Breast epithelium (tissue), 3 donors: ENCODE measurements around the gene LIME1.

Source experiments
- POLR2AphosphoS5 ChIP-seq, 3 donors: sonication (generic); formaldehyde crosslinking; IDR thresholded peaks; one replicate each; pipeline ENCODE4 v1.6.1; 2017; ENCODE audit warnings: antibody characterized with exemption in 3 of 3
- TF ChIP-seq, protein P1 (sequence below), 3 donors: fragments of 450-650 bp; IDR thresholded peaks; one replicate each; pipeline ENCODE4 v1.5.1; 2016 to 2017; ENCODE audit warnings: antibody characterized with exemption in 3 of 3, mild to moderate bottlenecking in 3 of 3, moderate library complexity in 3 of 3

DNA sequence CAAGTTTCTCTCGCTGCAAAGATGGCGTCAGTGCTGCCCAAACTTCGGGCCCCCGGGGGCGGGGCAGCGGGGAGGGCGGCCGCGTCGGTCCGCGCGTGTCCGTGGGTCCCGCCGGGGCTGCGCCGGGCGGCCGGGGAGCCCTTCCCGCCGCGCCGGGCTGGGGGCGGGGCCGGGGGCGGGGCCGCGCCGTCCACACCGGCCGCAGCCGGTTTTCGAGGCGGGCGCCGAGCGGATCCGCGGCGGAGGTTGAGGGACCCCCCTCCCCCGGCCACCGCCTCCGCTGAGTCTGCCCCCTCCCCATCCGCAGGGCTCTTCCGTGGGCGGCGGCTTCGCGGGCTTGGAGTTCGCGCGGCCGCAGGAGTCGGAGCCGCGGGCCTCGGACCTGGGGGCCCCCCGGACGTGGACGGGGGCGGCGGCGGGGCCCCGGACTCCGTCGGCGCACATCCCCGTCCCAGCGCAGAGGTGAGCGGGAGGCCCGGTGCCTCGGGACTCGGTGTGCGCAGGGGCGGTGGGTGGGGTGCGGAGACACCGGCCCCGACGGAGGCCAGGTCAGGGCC lies 3.7 kb downstream of the LIME1 start:
- no peak for TF ChIP-seq POLR2AphosphoS5 (IDR thresholded peaks at IDR 0.05)
- TF ChIP-seq, protein P1, sequence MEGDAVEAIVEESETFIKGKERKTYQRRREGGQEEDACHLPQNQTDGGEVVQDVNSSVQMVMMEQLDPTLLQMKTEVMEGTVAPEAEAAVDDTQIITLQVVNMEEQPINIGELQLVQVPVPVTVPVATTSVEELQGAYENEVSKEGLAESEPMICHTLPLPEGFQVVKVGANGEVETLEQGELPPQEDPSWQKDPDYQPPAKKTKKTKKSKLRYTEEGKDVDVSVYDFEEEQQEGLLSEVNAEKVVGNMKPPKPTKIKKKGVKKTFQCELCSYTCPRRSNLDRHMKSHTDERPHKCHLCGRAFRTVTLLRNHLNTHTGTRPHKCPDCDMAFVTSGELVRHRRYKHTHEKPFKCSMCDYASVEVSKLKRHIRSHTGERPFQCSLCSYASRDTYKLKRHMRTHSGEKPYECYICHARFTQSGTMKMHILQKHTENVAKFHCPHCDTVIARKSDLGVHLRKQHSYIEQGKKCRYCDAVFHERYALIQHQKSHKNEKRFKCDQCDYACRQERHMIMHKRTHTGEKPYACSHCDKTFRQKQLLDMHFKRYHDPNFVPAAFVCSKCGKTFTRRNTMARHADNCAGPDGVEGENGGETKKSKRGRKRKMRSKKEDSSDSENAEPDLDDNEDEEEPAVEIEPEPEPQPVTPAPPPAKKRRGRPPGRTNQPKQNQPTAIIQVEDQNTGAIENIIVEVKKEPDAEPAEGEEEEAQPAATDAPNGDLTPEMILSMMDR (IDR thresholded peaks at IDR 0.05), result no peak
